HepG2 (cell line): ENCODE results near the gene XCL2. TPM values are rescaled to one million over a fixed set of nuclear protein-coding genes. Genes with fewer than 3 reads are reported as not detected.

Source experiments
- AKNA ChIP-seq: sonication (generic); formaldehyde crosslinking; IDR thresholded peaks from 2 replicates; pipeline ENCODE4 v1.4.0; 2020; ENCODE audit warnings: missing genetic modification reagents, borderline replicate concordance
- FOXA3 ChIP-seq: IDR thresholded peaks from 2 replicates; pipeline ENCODE4 v1.6.1; 2016; ENCODE audit warnings: missing genetic modification reagents, missing compliant biosample characterization
- HNF1A ChIP-seq, 2 experiments: sonication (generic) in 1 of 2; formaldehyde crosslinking in 1 of 2; IDR thresholded peaks; 2 replicates each; pipeline versions ENCODE4 v1.4.0 to v1.6.1; 2016 to 2020; ENCODE audit warnings: borderline replicate concordance in 1 of 2, low read depth in 1 of 2, mild to moderate bottlenecking in 1 of 2, missing genetic modification reagents in 1 of 2
- RFX1 ChIP-seq: fragments of 450-650 bp; IDR thresholded peaks from 2 replicates; pipeline ENCODE4 v1.6.1; 2017
- SAP130 ChIP-seq: IDR thresholded peaks from 2 replicates; pipeline ENCODE4 v1.6.1; 2016; ENCODE audit warnings: low read depth
- ZNF224 ChIP-seq: sonication (generic); formaldehyde crosslinking; IDR thresholded peaks from 2 replicates; pipeline ENCODE4 v1.5.0; 2020; ENCODE audit warnings: mild to moderate bottlenecking, missing genetic modification reagents
- ZNF441 ChIP-seq: sonication (generic); formaldehyde crosslinking; IDR thresholded peaks from 2 replicates; pipeline ENCODE4 v1.7.0; 2021; ENCODE audit warnings: missing genetic modification reagents, borderline replicate concordance
- ZNF563 ChIP-seq: sonication (generic); formaldehyde crosslinking; IDR thresholded peaks from 2 replicates; pipeline ENCODE4 v1.8.0; 2022; ENCODE audit warnings: mild to moderate bottlenecking, moderate library complexity, missing genetic modification reagents
- ZNF564 ChIP-seq: sonication (generic); formaldehyde crosslinking; IDR thresholded peaks from 2 replicates; pipeline ENCODE4 v1.8.1; 2023; ENCODE audit warnings: mild to moderate bottlenecking, missing genetic modification reagents
- ZNF572 ChIP-seq: sonication (generic); formaldehyde crosslinking; IDR thresholded peaks from 2 replicates; pipeline ENCODE4 v1.5.1; 2020; ENCODE audit warnings: mild to moderate bottlenecking, missing genetic modification reagents
- ZNF598 ChIP-seq: sonication (generic); formaldehyde crosslinking; IDR thresholded peaks from 2 replicates; pipeline ENCODE4 v1.5.1; 2020; ENCODE audit warnings: mild to moderate bottlenecking, missing genetic modification reagents, borderline replicate concordance
- ZNF609 ChIP-seq: sonication (generic); formaldehyde crosslinking; IDR thresholded peaks from 2 replicates; pipeline ENCODE4 v1.4.0; 2020; ENCODE audit warnings: mild to moderate bottlenecking, missing genetic modification reagents, borderline replicate concordance
- ZNF644 ChIP-seq: IDR thresholded peaks from 2 replicates; pipeline ENCODE4 v1.6.1; 2016; ENCODE audit warnings: low read depth
- ZNF652 ChIP-seq: IDR thresholded peaks from 2 replicates; pipeline ENCODE4 v1.6.1; 2016; ENCODE audit warnings: low read depth, borderline replicate concordance
- ZNF775 ChIP-seq: sonication (generic); formaldehyde crosslinking; IDR thresholded peaks from 2 replicates; pipeline ENCODE4 v1.4.0; 2020; ENCODE audit warnings: missing genetic modification reagents, mild to moderate bottlenecking, moderate library complexity, borderline replicate concordance
- polyA plus RNA-seq, 8 experiments: library from polyadenylated mRNA; depleted of rRNA in 3 of 8; stranded (reverse) in 7 of 8; unstranded in 1 of 8; fragments of >200 nt; fragmentation: Illumina TruSeq in 4 of 8; extraction: Trizol in 4 of 8; gene quantifications; 2 replicates each; pipeline versions ENCODE4 v1.2.1 to v1.2.3, GENCODE V29; 2011 to 2016; ENCODE audit warnings: low read depth in 4 of 8, missing spikeins in 1 of 8, mixed read lengths in 1 of 8; ENCODE audit not compliant: insufficient read depth in 1 of 8
- total RNA-seq, 5 experiments: library from RNA; depleted of rRNA; stranded (reverse); fragments of >200 nt; fragmentation: Illumina TruSeq; extraction: Trizol; gene quantifications; 2 replicates each; pipeline ENCODE4 v1.2.3, GENCODE V29; 2016; ENCODE audit warnings: low read depth in 1 of 5

XCL2 gene
- total and polyA plus RNA-seq, 2 of the 13 experiments (the other 11 are each of a cell fraction or from before 2014, with no cell fraction given), result 0.50 TPM; not detected in 1

- TF ChIP-seq ZNF224 (CRISPR knock-in tag) (no peak; the same call in 1 of the 2 replicates), ZNF563 (CRISPR knock-in tag) (no peak), ZNF644 (peak; percentile 47), ZNF564 (CRISPR knock-in tag) (no peak), ZNF572 (CRISPR knock-in tag) (no peak), FOXA3 (CRISPR knock-in tag) (peak; percentile 80), AKNA (CRISPR knock-in tag) (no peak), ZNF598 (CRISPR knock-in tag) (no peak), ZNF609 (CRISPR knock-in tag) (peak; percentile 82; the same call in 1 of the 2 replicates), ZNF775 (CRISPR knock-in tag) (no peak), ZNF441 (CRISPR knock-in tag) (no peak), SAP130 (CRISPR knock-in tag) (peak; percentile 52), ZNF652 (CRISPR knock-in tag) (peak; percentile 54; the same call in 1 of the 2 replicates), HNF1A (IDR thresholded peaks at IDR 0.05; ENCODE audit: low read depth) (peak; percentile 89), HNF1A (CRISPR knock-in tag; IDR thresholded peaks at IDR 0.05; ENCODE audit: borderline replicate concordance) (peak; percentile 88; the same call in 1 of the 2 replicates), RFX1 (no peak)
Measured at GRCh38 chr1:168497376-168497950, 46.3 kb downstream of the XCL2 start (continued).
